HepG2 (cell line): Measurements from ENCODE around the gene TEK. TPM values are rescaled to one million over a fixed set of nuclear protein-coding genes. Genes with fewer than 3 reads are reported as not detected.

ENCODE experiments used
- ATAC-seq: fragments of 200-7000 bp; cut with Tn5 transposase; 3 replicates; pipeline ENCODE4 v1.9.1; 2020; ENCODE audit warnings: mild to moderate bottlenecking, moderate library complexity
- BruUV-seq: library from RNA; stranded (reverse); fragments of 400-500 nt; replicated peaks from 2 replicates; lab custom pipeline; 2021; lab: Mats Ljungman, UMichigan
- CTCF ChIA-PET: fragments of 300-600 bp; formaldehyde crosslinking; extraction: SDS; loops from one replicate; lab custom pipeline; 2021; ENCODE audit warnings: low total read pairs, inconsistent platforms, low intra/inter-chr PET ratio; lab: Yijun Ruan, JAX
- POLR2A ChIA-PET: fragments of 350-600 bp; sonication (Branson Sonifier 250); formaldehyde crosslinking; loops from one replicate; lab custom pipeline; 2020; ENCODE audit warnings: antibody characterized with exemption, inconsistent platforms; lab: Yijun Ruan, JAX
- DNase-seq: peaks from one replicate; pipeline ENCODE4 v3.0.0-alpha.2; 2015; ENCODE audit warnings: low spot score
- FAIRE-seq: peaks from 3 replicates; lab custom pipeline; 2011; peaks lifted over from hg19 to GRCh38; lab: Jason Lieb, UNC
- H2AFZ ChIP-seq: one replicate; pipeline ENCODE4 v1.6.1; 2011; ENCODE audit warnings: low read length, inconsistent platforms
- H3K27ac ChIP-seq: fragments of 300-600 bp; 3 replicates; pipeline ENCODE4 v1.8.0; 2011; ENCODE audit warnings: mixed run types, mild to moderate bottlenecking, mixed read lengths, low read length, inconsistent platforms; ENCODE audit not compliant: insufficient read depth; ENCODE audit errors: extremely low read length
- H3K27me3 ChIP-seq, 2 experiments: fragments of 200-600 bp in 1 of 2; 2 replicates in 1 of 2; 3 replicates in 1 of 2; pipeline versions ENCODE4 v1.6.0 to v1.8.0; 2011; ENCODE audit warnings: low read length in 2 of 2, mild to moderate bottlenecking in 2 of 2, moderate library complexity in 2 of 2, inconsistent platforms in 1 of 2; ENCODE audit not compliant: insufficient read depth in 2 of 2, control insufficient read depth in 1 of 2
- H3K36me3 ChIP-seq, 2 experiments: fragments of 200-600 bp in 1 of 2; replicated peaks in 1 of 2; 2 replicates in 1 of 2; 3 replicates in 1 of 2; pipeline versions ENCODE4 v1.5.1 to v1.8.0; 2011; ENCODE audit warnings: low read length in 2 of 2, inconsistent platforms in 1 of 2; ENCODE audit not compliant: insufficient read depth in 2 of 2, control insufficient read depth in 1 of 2
- H3K4me1 ChIP-seq: 2 replicates; pipeline ENCODE4 v1.5.1; 2012; ENCODE audit warnings: low read length, inconsistent platforms; ENCODE audit not compliant: insufficient read depth
- H3K4me2 ChIP-seq: 2 replicates; pipeline ENCODE4 v1.6.0; 2011; ENCODE audit warnings: low read depth, low read length, inconsistent platforms
- H3K4me3 ChIP-seq, 3 experiments: fragments of 200-600 bp in 1 of 3; sonication (generic), shearing (Covaris generic) in 1 of 3; replicated peaks in 1 of 3; 2 replicates each; pipeline ENCODE4 v1.5.1; 2011 to 2016; ENCODE audit warnings: low read length in 3 of 3, inconsistent platforms in 2 of 3, low read depth in 2 of 3, mild to moderate bottlenecking in 2 of 3, control low read depth in 1 of 3, mixed read lengths in 1 of 3; ENCODE audit not compliant: insufficient read depth in 1 of 3
- H3K79me2 ChIP-seq: one replicate; pipeline ENCODE4 v1.6.1; 2011; ENCODE audit warnings: low read length, inconsistent platforms; ENCODE audit not compliant: insufficient read depth
- H3K9ac ChIP-seq: 2 replicates; pipeline ENCODE4 v1.6.0; 2011; ENCODE audit warnings: mild to moderate bottlenecking, low read depth, low read length, inconsistent platforms; ENCODE audit not compliant: insufficient read depth
- H3K9me3 ChIP-seq: 2 replicates; pipeline ENCODE4 v1.5.1; 2012; ENCODE audit warnings: mild to moderate bottlenecking, low read length
- H4K20me1 ChIP-seq: 2 replicates; pipeline ENCODE4 v1.6.0; 2011; ENCODE audit warnings: inconsistent platforms, mild to moderate bottlenecking, low read length, moderate library complexity; ENCODE audit not compliant: insufficient read depth
- ATRX ChIP-seq: sonication (generic); formaldehyde crosslinking; IDR thresholded peaks from 2 replicates; pipeline ENCODE4 v1.4.0; 2020; ENCODE audit warnings: missing genetic modification reagents, borderline replicate concordance
- CEBPG ChIP-seq: IDR thresholded peaks from 2 replicates; pipeline ENCODE4 v1.6.1; 2016
- JUNB ChIP-seq: sonication (generic); formaldehyde crosslinking; IDR thresholded peaks from 2 replicates; pipeline ENCODE4 v1.8.0; 2022; ENCODE audit warnings: missing genetic modification reagents, mild to moderate bottlenecking, borderline replicate concordance
- KAT8 ChIP-seq: IDR thresholded peaks from 2 replicates; pipeline ENCODE4 v1.6.1; 2016; ENCODE audit warnings: missing genetic modification reagents, missing compliant biosample characterization
- MIER3 ChIP-seq: IDR thresholded peaks from 2 replicates; pipeline ENCODE4 v1.6.1; 2016; ENCODE audit warnings: missing compliant biosample characterization, borderline replicate concordance
- PHF20 ChIP-seq: sonication (generic); formaldehyde crosslinking; IDR thresholded peaks from 2 replicates; pipeline ENCODE4 v1.5.0; 2020; ENCODE audit warnings: mild to moderate bottlenecking, missing genetic modification reagents
- PRDM10 ChIP-seq: sonication (generic); formaldehyde crosslinking; IDR thresholded peaks from 2 replicates; pipeline ENCODE4 v1.4.0; 2020; ENCODE audit warnings: low read depth, missing genetic modification reagents
- TAF1 ChIP-seq: sonication (generic); formaldehyde crosslinking; IDR thresholded peaks from 2 replicates; pipeline ENCODE4 v1.4.0; 2020; ENCODE audit warnings: missing genetic modification reagents
- ZGPAT ChIP-seq: IDR thresholded peaks from 2 replicates; pipeline ENCODE4 v1.6.1; 2016; ENCODE audit warnings: mild to moderate bottlenecking
- ZNF329 ChIP-seq: sonication (generic); formaldehyde crosslinking; IDR thresholded peaks from 2 replicates; pipeline ENCODE4 v1.9.0; 2021; ENCODE audit warnings: low read depth, mild to moderate bottlenecking, missing genetic modification reagents
- ZNF574 ChIP-seq: sonication (generic); formaldehyde crosslinking; IDR thresholded peaks from 2 replicates; pipeline ENCODE4 v1.4.0; 2020; ENCODE audit warnings: missing genetic modification reagents
- ZNF749 ChIP-seq: sonication (generic); formaldehyde crosslinking; IDR thresholded peaks from 2 replicates; pipeline ENCODE4 v1.8.0; 2022; ENCODE audit warnings: mild to moderate bottlenecking, missing genetic modification reagents, moderate library complexity, borderline replicate concordance
- WGBS: methylation state at CpG from one replicate; pipeline ENCODE4 v1.1.6; 2017; ENCODE audit warnings: low lambda C conversion rate; 5-methylcytosine and 5-hydroxymethylcytosine counted together
- in situ Hi-C: cut with HindIII; loops from 2 replicates; pipeline ENCODE4 v1.10.0; 2017; ENCODE audit warnings: low pct_unique_long_range_greater_than_20kb; ENCODE audit not compliant: extremely low pct_ligation_motif_present
- intact Hi-C: fragments of 100-400 bp; cut with micrococcal nuclease; formaldehyde crosslinking; loops from one replicate; pipeline ENCODE4 v1.10.0; 2022; ENCODE audit not compliant: unreplicated experiment
- polyA plus RNA-seq, 8 experiments: library from polyadenylated mRNA; depleted of rRNA in 3 of 8; stranded (reverse) in 7 of 8; unstranded in 1 of 8; fragments of >200 nt; fragmentation: Illumina TruSeq in 4 of 8; extraction: Trizol in 4 of 8; gene quantifications; 2 replicates each; pipeline versions ENCODE4 v1.2.1 to v1.2.3, GENCODE V29; 2011 to 2016; ENCODE audit warnings: low read depth in 4 of 8, missing spikeins in 1 of 8, mixed read lengths in 1 of 8; ENCODE audit not compliant: insufficient read depth in 1 of 8
- total RNA-seq, 5 experiments: library from RNA; depleted of rRNA; stranded (reverse); fragments of >200 nt; fragmentation: Illumina TruSeq; extraction: Trizol; gene quantifications; 2 replicates each; pipeline ENCODE4 v1.2.3, GENCODE V29; 2016; ENCODE audit warnings: low read depth in 1 of 5
- TF ChIP-seq, protein P1 (sequence below): sonication (generic); formaldehyde crosslinking; IDR thresholded peaks from 2 replicates; pipeline ENCODE4 v1.8.1; 2023; ENCODE audit warnings: mild to moderate bottlenecking, missing genetic modification reagents

The TEK gene
- total and polyA plus RNA-seq, 2 of the 13 experiments (the other 11 are each of a cell fraction or from before 2014, with no cell fraction given), result not detected

- no peaks in the 10 kb centered on the region for H4K20me1 ChIP-seq
- FAIRE-seq, result no peak
- H3K4me1 ChIP-seq, result no peaks in the 10 kb centered on the region
- in situ Hi-C loops, result no loop called here
- ChIA-PET CTCF (no interaction called here), POLR2A (no interaction called here)
- H3K27ac ChIP-seq, result no peak overlapping the region
- no peak for DNase-seq
- WGBS, result 3% methylated on average over 2 of the region's 2 CpGs
- H3K79me2 ChIP-seq, result no peaks in the 10 kb centered on the region
- H3K9ac ChIP-seq, result no peak overlapping the region
- no peak for ATAC-seq
- no peaks in the 10 kb centered on the region for H3K27me3 ChIP-seq
- intact Hi-C loops, result no loop called here
- no TSS peak for BruUV-seq
- no peak overlapping the region for H3K4me2 ChIP-seq
- H3K36me3 ChIP-seq, result no peaks in the 10 kb centered on the region
- no peaks in the 10 kb centered on the region for H3K9me3 ChIP-seq
- H3K4me3 ChIP-seq, result no peak overlapping the region
- no peak overlapping the region for H2AFZ ChIP-seq
- TF ChIP-seq ZNF574, result no peak
- no peak for TF ChIP-seq TAF1 (CRISPR knock-in tag)
- no peak for TF ChIP-seq JUNB (CRISPR knock-in tag)
- no peak for TF ChIP-seq MIER3 (CRISPR knock-in tag)
- no peak for TF ChIP-seq ATRX (CRISPR knock-in tag)
- TF ChIP-seq PHF20 (CRISPR knock-in tag), result no peak
- TF ChIP-seq CEBPG (CRISPR knock-in tag), result no peak
- TF ChIP-seq ZNF329 (CRISPR knock-in tag), result no peak
- TF ChIP-seq ZNF749 (CRISPR knock-in tag), result no peak
- TF ChIP-seq KAT8 (CRISPR knock-in tag), result no peak
- TF ChIP-seq, protein P1, sequence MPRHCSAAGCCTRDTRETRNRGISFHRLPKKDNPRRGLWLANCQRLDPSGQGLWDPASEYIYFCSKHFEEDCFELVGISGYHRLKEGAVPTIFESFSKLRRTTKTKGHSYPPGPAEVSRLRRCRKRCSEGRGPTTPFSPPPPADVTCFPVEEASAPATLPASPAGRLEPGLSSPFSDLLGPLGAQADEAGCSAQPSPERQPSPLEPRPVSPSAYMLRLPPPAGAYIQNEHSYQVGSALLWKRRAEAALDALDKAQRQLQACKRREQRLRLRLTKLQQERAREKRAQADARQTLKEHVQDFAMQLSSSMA (CRISPR knock-in tag), result no peak
- TF ChIP-seq ZGPAT (CRISPR knock-in tag), result no peak
- TF ChIP-seq PRDM10 (CRISPR knock-in tag), result no peak
These were observed 51.6 kb downstream of the TEK start for GRCh38 chr9:27160636-27161035.
